Keratinocyte (primary cell): ENCODE measurements around the gene REPS2. TPM values are rescaled to one million over a fixed set of nuclear protein-coding genes. Genes with fewer than 3 reads are reported as not detected.

ENCODE experiments used
- DNase-seq: peaks from one replicate; pipeline ENCODE4 v3.0.0-alpha.2; 2011; ENCODE audit warnings: low read depth, missing footprints, low spot score
- FAIRE-seq: peaks from 2 replicates; lab custom pipeline; 2011; peaks lifted over from hg19 to GRCh38; lab: Jason Lieb, UNC
- H2AFZ ChIP-seq: 2 replicates; pipeline ENCODE4 v1.6.0; 2012; ENCODE audit warnings: low read length, control low read depth, inconsistent platforms; ENCODE audit not compliant: control insufficient read depth
- H3K27ac ChIP-seq: 2 replicates; pipeline ENCODE4 v1.5.1; 2011; ENCODE audit warnings: low read length; ENCODE audit not compliant: control insufficient read depth, insufficient read depth
- H3K27me3 ChIP-seq: 3 replicates; pipeline ENCODE4 v1.6.0; 2011; ENCODE audit warnings: low read length; ENCODE audit not compliant: control insufficient read depth, insufficient read depth; ENCODE audit errors: extremely low read depth
- H3K36me3 ChIP-seq, 2 experiments: 2 replicates in 1 of 2; 3 replicates in 1 of 2; pipeline ENCODE4 v1.5.1; 2011; ENCODE audit warnings: low read length in 2 of 2, mild to moderate bottlenecking in 1 of 2; ENCODE audit not compliant: control insufficient read depth in 2 of 2, insufficient read depth in 2 of 2; ENCODE audit errors: extremely low read depth in 1 of 2
- H3K4me1 ChIP-seq: 3 replicates; pipeline ENCODE4 v1.5.1; 2011; ENCODE audit warnings: low read length; ENCODE audit not compliant: control insufficient read depth, insufficient read depth; ENCODE audit errors: extremely low read depth
- H3K4me2 ChIP-seq: 3 replicates; pipeline ENCODE4 v1.6.0; 2011; ENCODE audit warnings: low read depth, low read length; ENCODE audit not compliant: control insufficient read depth, insufficient read depth; ENCODE audit errors: extremely low read depth
- H3K4me3 ChIP-seq, 3 experiments: fragments of 200-600 bp in 1 of 3; sonication (generic) in 1 of 3; 2 replicates in 2 of 3; 3 replicates in 1 of 3; pipeline ENCODE4 v1.5.1; 2011 to 2016; ENCODE audit warnings: low read length in 3 of 3, mild to moderate bottlenecking in 3 of 3, control low read depth in 2 of 3, inconsistent platforms in 1 of 3, low read depth in 1 of 3, mixed read lengths in 1 of 3, mixed run types in 1 of 3, moderate library complexity in 1 of 3; ENCODE audit not compliant: control insufficient read depth in 2 of 3, insufficient read depth in 2 of 3; ENCODE audit errors: extremely low read depth in 1 of 3
- H3K79me2 ChIP-seq: 2 replicates; pipeline ENCODE4 v1.6.0; 2012; ENCODE audit warnings: low read length; ENCODE audit not compliant: control insufficient read depth, insufficient read depth
- H3K9ac ChIP-seq: 3 replicates; pipeline ENCODE4 v1.6.0; 2011; ENCODE audit warnings: low read length; ENCODE audit not compliant: control insufficient read depth, insufficient read depth; ENCODE audit errors: extremely low read depth
- H3K9me1 ChIP-seq: 3 replicates; pipeline ENCODE4 v1.6.0; 2011; ENCODE audit warnings: low read length; ENCODE audit not compliant: control insufficient read depth, insufficient read depth; ENCODE audit errors: extremely low read depth
- H3K9me3 ChIP-seq: 2 replicates; pipeline ENCODE4 v1.5.1; 2012; ENCODE audit warnings: low read depth, low read length; ENCODE audit not compliant: control insufficient read depth
- H4K20me1 ChIP-seq: 3 replicates; pipeline ENCODE4 v1.6.0; 2011; ENCODE audit warnings: low read length; ENCODE audit not compliant: control insufficient read depth, insufficient read depth; ENCODE audit errors: extremely low read depth
- EZH2 ChIP-seq: IDR thresholded peaks from one replicate; pipeline ENCODE4 v1.6.1; 2012; ENCODE audit warnings: inconsistent platforms, mild to moderate bottlenecking, low read length, moderate library complexity
- dilution Hi-C: fragments of 300-500 bp; cut with MboI; formaldehyde crosslinking; loops from one replicate; pipeline ENCODE4 v1.7.0; 2020; ENCODE audit warnings: low sequenced_read_pairs; ENCODE audit not compliant: extremely low pct_ligation_motif_present
- polyA plus RNA-seq, 5 experiments: library from polyadenylated mRNA; depleted of rRNA in 3 of 5; stranded (reverse) in 3 of 5; stranded (forward) in 1 of 5; unstranded in 1 of 5; fragments of >200 nt; gene quantifications; 1 replicate in 1 of 5; 2 replicates in 3 of 5; 3 replicates in 1 of 5; pipeline versions ENCODE4 v1.2.1 to v1.2.3, GENCODE V29; 2011 to 2012; ENCODE audit warnings: missing spikeins in 2 of 5, low read depth in 1 of 5, low replicate concordance in 1 of 5
- TF ChIP-seq, protein P1 (sequence below), 3 experiments: IDR thresholded peaks in 1 of 3; conservative IDR thresholded peaks in 1 of 3; optimal IDR thresholded peaks in 1 of 3; 2 replicates in 2 of 3; 3 replicates in 1 of 3; pipeline versions ENCODE3 to v1.5.1; 2011; ENCODE audit warnings: low read length in 3 of 3, mild to moderate bottlenecking in 3 of 3, moderate library complexity in 2 of 3, control low read depth in 1 of 3, inconsistent platforms in 1 of 3; ENCODE audit not compliant: insufficient read depth in 2 of 3; ENCODE audit errors: extremely low read depth in 1 of 3

REPS2 gene
- polyA plus RNA-seq, 1 donor (not counting 4 experiments of a cell fraction or from before 2014, with no cell fraction given): 2.4 TPM

DNA sequence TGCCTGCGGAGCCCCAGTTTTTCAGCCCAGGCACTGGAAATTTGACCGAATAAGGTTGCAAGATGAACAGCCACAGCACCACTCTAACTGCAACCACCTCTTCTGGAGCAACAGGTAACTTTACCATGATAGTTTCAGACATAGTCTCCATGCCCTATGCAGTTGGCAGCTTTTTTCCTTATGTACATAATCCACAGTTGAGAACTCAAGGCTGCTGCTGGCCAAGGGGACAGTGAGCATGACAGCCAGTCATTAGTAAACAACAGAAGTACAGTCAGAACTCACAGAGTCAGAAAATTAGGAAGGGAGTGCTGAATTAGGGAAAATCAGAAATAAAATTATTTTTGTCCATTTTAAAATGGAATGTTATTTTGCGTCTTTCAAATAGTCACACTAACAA lies 235.9 kb downstream of the REPS2 start:
- TF ChIP-seq EZH2: no peak
- TF ChIP-seq, protein P1, sequence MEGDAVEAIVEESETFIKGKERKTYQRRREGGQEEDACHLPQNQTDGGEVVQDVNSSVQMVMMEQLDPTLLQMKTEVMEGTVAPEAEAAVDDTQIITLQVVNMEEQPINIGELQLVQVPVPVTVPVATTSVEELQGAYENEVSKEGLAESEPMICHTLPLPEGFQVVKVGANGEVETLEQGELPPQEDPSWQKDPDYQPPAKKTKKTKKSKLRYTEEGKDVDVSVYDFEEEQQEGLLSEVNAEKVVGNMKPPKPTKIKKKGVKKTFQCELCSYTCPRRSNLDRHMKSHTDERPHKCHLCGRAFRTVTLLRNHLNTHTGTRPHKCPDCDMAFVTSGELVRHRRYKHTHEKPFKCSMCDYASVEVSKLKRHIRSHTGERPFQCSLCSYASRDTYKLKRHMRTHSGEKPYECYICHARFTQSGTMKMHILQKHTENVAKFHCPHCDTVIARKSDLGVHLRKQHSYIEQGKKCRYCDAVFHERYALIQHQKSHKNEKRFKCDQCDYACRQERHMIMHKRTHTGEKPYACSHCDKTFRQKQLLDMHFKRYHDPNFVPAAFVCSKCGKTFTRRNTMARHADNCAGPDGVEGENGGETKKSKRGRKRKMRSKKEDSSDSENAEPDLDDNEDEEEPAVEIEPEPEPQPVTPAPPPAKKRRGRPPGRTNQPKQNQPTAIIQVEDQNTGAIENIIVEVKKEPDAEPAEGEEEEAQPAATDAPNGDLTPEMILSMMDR (optimal IDR thresholded peaks at IDR 0.05 in 1 of 3, IDR thresholded peaks at IDR 0.05 in 1 of 3, conservative IDR thresholded peaks at IDR 0.05 in 1 of 3; ENCODE audit: extremely low read depth in 1 of 3, insufficient read depth in 2 of 3, low read length in 3 of 3): no peak
- no peak for DNase-seq
- Histone ChIP-seq H3K4me2 (no peak overlapping the region), H3K9me1 (no peaks in the 10 kb centered on the region), H4K20me1 (no peaks in the 10 kb centered on the region), H3K27ac (no peak overlapping the region), H3K4me3 (no peak overlapping the region), H3K79me2 (no peaks in the 10 kb centered on the region), H3K4me1 (no peaks in the 10 kb centered on the region), H2AFZ (no peak overlapping the region), H3K9me3 (no peaks in the 10 kb centered on the region), H3K27me3 (no peaks in the 10 kb centered on the region), H3K36me3 (no peaks in the 10 kb centered on the region), H3K9ac (no peak overlapping the region)
- dilution Hi-C loops: no loop called here
- FAIRE-seq: no peak

DNA sequence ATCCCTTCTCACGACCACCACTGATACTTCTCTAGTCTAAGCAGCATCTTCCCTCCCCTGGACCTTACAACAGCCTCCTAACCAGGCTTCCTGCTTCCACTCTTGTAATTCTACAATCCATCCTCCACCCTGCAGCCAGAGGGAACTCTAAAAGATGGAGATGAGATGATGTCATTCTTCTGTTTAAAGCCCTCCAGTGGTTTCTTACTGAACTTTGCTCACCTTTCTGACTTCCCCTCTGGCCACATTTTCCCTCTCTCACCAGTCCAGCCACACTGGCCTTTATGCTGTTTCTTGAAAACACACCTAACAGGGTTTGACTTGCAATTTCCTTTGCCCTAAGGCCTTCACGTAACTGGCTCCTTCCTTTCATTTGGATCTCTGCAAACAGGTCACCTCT lies 237.1 kb downstream of the REPS2 start:
- DNase-seq: no peak

More for the DNA sequence above, 237.1 kb downstream of the REPS2 start:
- dilution Hi-C loops: no loop called here
- H3K4me3 ChIP-seq: no peak overlapping the region
- H4K20me1 ChIP-seq: no peaks in the 10 kb centered on the region
- H3K9me1 ChIP-seq: no peaks in the 10 kb centered on the region
- no peak overlapping the region for H3K4me2 ChIP-seq
- no peaks in the 10 kb centered on the region for H3K36me3 ChIP-seq
- H3K79me2 ChIP-seq: no peaks in the 10 kb centered on the region
- no peak overlapping the region for H2AFZ ChIP-seq
- TF ChIP-seq, protein P1 (optimal IDR thresholded peaks at IDR 0.05 in 1 of 3, IDR thresholded peaks at IDR 0.05 in 1 of 3, conservative IDR thresholded peaks at IDR 0.05 in 1 of 3; ENCODE audit: extremely low read depth in 1 of 3, insufficient read depth in 2 of 3, low read length in 3 of 3): no peak
- TF ChIP-seq EZH2: no peak
- no peaks in the 10 kb centered on the region for H3K27me3 ChIP-seq
- no peak overlapping the region for H3K27ac ChIP-seq
- H3K9me3 ChIP-seq: no peaks in the 10 kb centered on the region
- FAIRE-seq: no peak
- no peaks in the 10 kb centered on the region for H3K4me1 ChIP-seq
- no peak overlapping the region for H3K9ac ChIP-seq
